OCI-LY7 (cell line): ENCODE data around the gene TFEB.

ENCODE experiments used
- EZH2phosphoT487 ChIP-seq: fragments of 200-600 bp; sonication (generic); IDR thresholded peaks from 2 replicates; pipeline ENCODE4 v1.6.1; 2018; ENCODE audit warnings: low read depth, borderline replicate concordance, mild to moderate bottlenecking, mixed run types, antibody characterized with exemption, low read length, moderate library complexity, mixed read lengths
- TF ChIP-seq, protein P1 (sequence below): fragments of 200-600 bp; sonication (generic); conservative IDR thresholded peaks from 2 replicates; pipeline ENCODE4 v1.5.1; 2014; ENCODE audit warnings: mild to moderate bottlenecking, antibody characterized with exemption, low read length, moderate library complexity, mixed read lengths

DNA sequence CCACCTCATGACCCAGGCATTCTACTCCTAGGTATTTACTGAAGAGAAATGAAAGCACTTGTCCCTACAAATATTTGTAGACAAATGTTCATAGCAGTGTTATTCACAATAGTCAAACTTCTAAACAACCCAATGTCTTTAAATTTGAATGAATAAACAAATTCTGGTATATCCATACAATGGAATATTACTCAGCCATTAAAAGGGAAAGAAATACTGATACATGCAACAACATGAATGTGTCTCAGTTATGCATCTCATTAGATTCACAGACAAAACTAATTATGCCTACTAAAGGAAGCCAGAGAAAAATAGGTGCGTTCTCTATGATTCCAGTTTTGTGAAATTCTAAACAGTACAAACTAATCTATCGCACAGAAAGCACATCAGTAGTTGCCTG is 66.4 kb downstream of the TFEB start:
- TF ChIP-seq, protein P1, sequence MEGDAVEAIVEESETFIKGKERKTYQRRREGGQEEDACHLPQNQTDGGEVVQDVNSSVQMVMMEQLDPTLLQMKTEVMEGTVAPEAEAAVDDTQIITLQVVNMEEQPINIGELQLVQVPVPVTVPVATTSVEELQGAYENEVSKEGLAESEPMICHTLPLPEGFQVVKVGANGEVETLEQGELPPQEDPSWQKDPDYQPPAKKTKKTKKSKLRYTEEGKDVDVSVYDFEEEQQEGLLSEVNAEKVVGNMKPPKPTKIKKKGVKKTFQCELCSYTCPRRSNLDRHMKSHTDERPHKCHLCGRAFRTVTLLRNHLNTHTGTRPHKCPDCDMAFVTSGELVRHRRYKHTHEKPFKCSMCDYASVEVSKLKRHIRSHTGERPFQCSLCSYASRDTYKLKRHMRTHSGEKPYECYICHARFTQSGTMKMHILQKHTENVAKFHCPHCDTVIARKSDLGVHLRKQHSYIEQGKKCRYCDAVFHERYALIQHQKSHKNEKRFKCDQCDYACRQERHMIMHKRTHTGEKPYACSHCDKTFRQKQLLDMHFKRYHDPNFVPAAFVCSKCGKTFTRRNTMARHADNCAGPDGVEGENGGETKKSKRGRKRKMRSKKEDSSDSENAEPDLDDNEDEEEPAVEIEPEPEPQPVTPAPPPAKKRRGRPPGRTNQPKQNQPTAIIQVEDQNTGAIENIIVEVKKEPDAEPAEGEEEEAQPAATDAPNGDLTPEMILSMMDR: no peak
- TF ChIP-seq EZH2phosphoT487: no peak
